ENCODE results near the gene EML2. TPM values are rescaled to one million over a fixed set of nuclear protein-coding genes. Genes with fewer than 3 reads are reported as not detected.

EML2 gene
- total RNA-seq, 4 donors from 2014 or later, result 40.8 to 64.3 (median 60.0) TPM

DNA sequence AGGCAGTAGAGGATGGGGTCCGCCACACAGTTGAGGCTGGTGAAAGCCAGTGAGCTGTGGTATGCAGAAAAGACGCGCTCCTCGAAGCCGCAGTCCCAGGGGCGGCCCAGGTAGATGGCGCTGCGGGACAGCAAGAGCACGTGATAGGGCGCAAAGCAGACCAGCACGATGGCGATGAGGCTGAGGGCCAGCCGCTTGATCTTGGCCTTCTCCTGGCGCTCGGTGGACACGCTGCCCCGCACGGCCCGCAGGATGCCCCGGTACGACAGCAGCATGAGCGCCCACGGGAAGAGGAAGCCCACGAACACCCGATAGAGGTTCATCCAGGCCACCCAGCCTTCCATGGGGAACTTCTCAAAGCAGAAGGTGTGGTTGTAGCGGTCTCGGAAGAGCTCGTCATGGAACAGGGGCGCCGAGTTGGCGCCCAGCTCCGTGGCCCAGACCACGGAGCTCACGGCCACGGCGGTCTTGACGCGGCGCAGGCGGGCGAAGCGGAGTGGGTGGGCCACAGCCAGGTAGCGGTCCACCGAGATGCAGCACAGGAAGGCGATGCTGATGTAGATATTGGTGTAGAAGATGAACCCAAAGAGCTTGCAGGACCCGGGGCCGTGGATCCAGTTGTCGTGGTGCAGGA is 48.1 kb downstream of the EML2 start:
- H3K36me3 ChIP-seq, result no peaks in the 10 kb centered on the region
- H3K27ac ChIP-seq, result no peak overlapping the region
- H3K9me3 ChIP-seq, result no peaks in the 10 kb centered on the region
- no peaks in the 10 kb centered on the region for H3K4me1 ChIP-seq
- DNase-seq, result peak; percentile 73
- 46 to 50% methylated on average over 7 to 47 of the region's 48 CpGs for WGBS, 2 donors (ENCODE audit: low coverage in 1 of 2)
- H3K27me3 ChIP-seq, result peaks cover 47% of the 10 kb centered on the region
- in situ Hi-C loops (cut with MboI; ENCODE audit: low pct_ligation_motif_present in 1 of 4, low pct_unique_long_range_greater_than_20kb in 1 of 4, low sequenced_read_pairs in 3 of 4) (no loop called here), intact Hi-C loops (cut with DNase I; ENCODE audit: low total_unique reads) (no loop called here)
- H3K4me3 ChIP-seq, result no peak overlapping the region
- TF ChIP-seq CTCF (IDR thresholded peaks at IDR 0.05), result peak; percentile 20 to 59 (median 44)
- TF ChIP-seq POLR2A (IDR thresholded peaks at IDR 0.05), result no peak

DNA sequence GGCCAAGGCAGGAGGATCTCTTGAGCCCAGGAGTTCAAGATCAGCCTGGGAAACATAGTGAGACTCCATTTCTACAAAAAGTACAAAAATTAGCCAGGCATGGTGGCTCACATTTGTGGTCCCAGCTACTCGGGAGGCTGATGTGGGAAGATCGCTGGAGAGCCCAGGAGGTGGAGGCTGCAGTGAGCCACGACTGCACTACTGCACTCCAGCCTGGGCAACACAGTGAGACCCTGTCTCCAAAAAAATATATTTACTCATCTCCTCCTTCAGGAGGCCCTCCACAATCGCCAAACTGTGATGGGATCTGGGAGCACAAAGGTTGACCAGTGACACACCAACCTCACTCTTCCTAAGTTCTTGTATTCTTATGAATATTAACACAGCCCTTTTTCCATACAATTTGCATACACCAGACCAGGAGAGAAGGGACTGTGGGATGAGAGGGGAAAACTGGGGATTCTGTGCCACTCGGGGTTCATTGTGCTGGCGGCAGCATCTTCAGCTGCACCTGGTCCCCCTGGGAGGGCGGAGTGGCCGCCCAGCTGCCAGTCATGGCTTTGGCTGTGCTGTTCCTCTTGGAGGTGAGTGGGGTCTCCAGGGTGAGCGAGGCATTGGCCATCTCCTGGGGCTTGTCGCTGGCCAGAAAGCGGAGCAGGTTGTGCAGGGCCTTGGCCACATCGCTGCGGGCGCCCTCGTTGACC is 48.7 kb downstream of the EML2 start:
- peaks cover 0 to 2% (median under 1%) of the 10 kb centered on the region in 4 donors for H3K4me1 ChIP-seq
- no peaks in the 10 kb centered on the region for H3K9me3 ChIP-seq
- H3K27ac ChIP-seq, result no peak overlapping the region
- DNase-seq, result no peak
- intact Hi-C loops (cut with DNase I; ENCODE audit: low total_unique reads), result no loop called here
- no peaks in the 10 kb centered on the region for H3K36me3 ChIP-seq
- 64 to 100% methylated on average over 1 to 15 of the region's 15 CpGs for WGBS, 2 donors (ENCODE audit: low coverage in 1 of 2)
- TF ChIP-seq EP300 (IDR thresholded peaks at IDR 0.05; ENCODE audit: low read depth) (no peak), POLR2AphosphoS5 (IDR thresholded peaks at IDR 0.05) (no peak), POLR2A (IDR thresholded peaks at IDR 0.05) (no peak), CTCF (IDR thresholded peaks at IDR 0.05) (no peak)
- H3K27me3 ChIP-seq, result peaks cover 41% of the 10 kb centered on the region
- in situ Hi-C loops (cut with MboI; ENCODE audit: low pct_ligation_motif_present in 1 of 4, low pct_unique_long_range_greater_than_20kb in 1 of 4, low sequenced_read_pairs in 3 of 4), result no loop called here
- no peak overlapping the region for H3K4me3 ChIP-seq

DNA sequence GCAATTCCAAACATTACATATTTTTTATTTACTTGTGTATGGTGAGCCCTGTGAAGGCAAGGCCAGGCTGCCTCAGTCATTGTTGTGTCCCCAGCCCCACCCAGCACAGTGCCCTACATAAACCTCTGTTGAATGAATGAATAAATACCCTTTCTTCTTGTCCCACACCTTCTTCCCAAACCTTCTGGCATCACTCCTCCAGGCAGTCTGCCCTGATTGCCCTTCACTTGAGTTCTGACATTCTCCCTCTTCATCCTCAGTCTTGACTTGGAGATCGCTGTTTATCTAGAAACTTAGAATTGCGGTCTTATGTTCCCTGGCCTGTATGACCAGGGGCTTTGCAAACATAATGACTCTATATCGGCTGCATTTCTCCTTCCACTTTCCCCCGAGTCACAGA is 49.4 kb downstream of the EML2 start:
- 80 to 93% methylated on average over 4 of the region's 4 CpGs for WGBS, 2 donors (ENCODE audit: low coverage in 1 of 2)
- no peaks in the 10 kb centered on the region for H3K36me3 ChIP-seq
- in situ Hi-C loops (cut with MboI; ENCODE audit: low pct_ligation_motif_present in 1 of 4, low pct_unique_long_range_greater_than_20kb in 1 of 4, low sequenced_read_pairs in 3 of 4) (no loop called here), intact Hi-C loops (cut with DNase I; ENCODE audit: low total_unique reads) (no loop called here)
- H3K27me3 ChIP-seq, result peaks cover 35% of the 10 kb centered on the region
- no peaks in the 10 kb centered on the region for H3K9me3 ChIP-seq
- H3K4me1 ChIP-seq, result peaks cover 0 to 7% (median 5%) of the 10 kb centered on the region in 4 donors
- no peak for DNase-seq
- H3K27ac ChIP-seq, result no peak overlapping the region
- no peak overlapping the region for H3K4me3 ChIP-seq
- no peak for TF ChIP-seq EP300 (IDR thresholded peaks at IDR 0.05; ENCODE audit: low read depth)
- TF ChIP-seq POLR2AphosphoS5 (IDR thresholded peaks at IDR 0.05), result no peak
- no peak for TF ChIP-seq POLR2A (IDR thresholded peaks at IDR 0.05)
- TF ChIP-seq CTCF (IDR thresholded peaks at IDR 0.05), result no peak

GRCh38 chr19:45587873-45588272 is 51.3 kb downstream of the EML2 start:
- Histone ChIP-seq H3K9me3 (no peaks in the 10 kb centered on the region), H3K4me3 (no peak overlapping the region), H3K27ac (no peak overlapping the region), H3K4me1 (peaks cover 5 to 15% (median 9%) of the 10 kb centered on the region in 4 donors), H3K27me3 (peaks cover 18% of the 10 kb centered on the region), H3K36me3 (no peaks in the 10 kb centered on the region)
- TF ChIP-seq POLR2AphosphoS5 (IDR thresholded peaks at IDR 0.05) (no peak), EP300 (IDR thresholded peaks at IDR 0.05; ENCODE audit: low read depth) (no peak), CTCF (IDR thresholded peaks at IDR 0.05) (no peak), POLR2A (IDR thresholded peaks at IDR 0.05) (no peak)
- peak; percentile 37 for DNase-seq
- WGBS, 2 donors (ENCODE audit: low coverage in 1 of 2), result 0 to 81% methylated on average over 1 to 4 of the region's 4 CpGs
- intact Hi-C loops (cut with DNase I; ENCODE audit: low total_unique reads), result no loop called here
- in situ Hi-C loops (cut with MboI; ENCODE audit: low pct_ligation_motif_present in 1 of 4, low pct_unique_long_range_greater_than_20kb in 1 of 4, low sequenced_read_pairs in 3 of 4), result no loop called here

Measured in transverse colon (tissue), 4 donors.